GM21360 (cell line): ENCODE results near the gene TMEM171.
A peak's percentile ranks its signal among the peaks of the same experiment; 100 is the strongest.

Experiments
- ATAC-seq: cut with Tn5 transposase; IDR thresholded peaks from one replicate; pipeline ENCODE4 v1.9.1; 2021; ENCODE audit warnings: mild to moderate bottlenecking, moderate library complexity; ENCODE audit not compliant: unreplicated experiment

The TMEM171 gene

GRCh38 chr5:73151766-73152410 lies 31.5 kb downstream of the TMEM171 start:
- no peak for ATAC-seq

- ATAC-seq = no peak
Measured at GRCh38 chr5:73152411-73153388, 32.3 kb downstream of the TMEM171 start.

GRCh38 chr5:73153513-73153912 lies 33.1 kb downstream of the TMEM171 start:
- no peak for ATAC-seq

GRCh38 chr5:73154208-73155006 lies 34.0 kb downstream of the TMEM171 start:
- no peak for ATAC-seq

GRCh38 chr5:73155271-73156222 lies 35.2 kb downstream of the TMEM171 start:
- no peak for ATAC-seq

GRCh38 chr5:73157414-73158303 lies 37.3 kb downstream of the TMEM171 start:
- no peak for ATAC-seq

- no peak for ATAC-seq
Measured at GRCh38 chr5:73158313-73158712, 37.9 kb downstream of the TMEM171 start.

GRCh38 chr5:73160239-73160671 lies 39.9 kb downstream of the TMEM171 start:
- ATAC-seq = peak; percentile 76

- no peak for ATAC-seq
Measured at GRCh38 chr5:73170522-73170921, 50.1 kb downstream of the TMEM171 start.

GRCh38 chr5:73171495-73171894 lies 51.1 kb downstream of the TMEM171 start:
- no peak for ATAC-seq

- ATAC-seq = no peak
Measured at GRCh38 chr5:73172951-73173350, 52.6 kb downstream of the TMEM171 start, which contains the start of gene TMEM174. Gene TMEM174 (plus strand): TSS chr5:73173193. CDS start chr5:73173244, 51 bp downstream.

GRCh38 chr5:73174100-73174815 lies 53.9 kb downstream of the TMEM171 start:
- no peak for ATAC-seq

- no peak for ATAC-seq
Measured at GRCh38 chr5:73176250-73176649, 55.9 kb downstream of the TMEM171 start.

- ATAC-seq = no peak
Measured at GRCh38 chr5:73178265-73178664, 57.9 kb downstream of the TMEM171 start.

- no peak for ATAC-seq
Measured at GRCh38 chr5:73179730-73180129, 59.4 kb downstream of the TMEM171 start.

GRCh38 chr5:73180566-73180965 lies 60.2 kb downstream of the TMEM171 start:
- no peak for ATAC-seq
